Measurements from ENCODE around the gene MACROH2A1. TPM values are rescaled to one million over a fixed set of nuclear protein-coding genes. Genes with fewer than 3 reads are reported as not detected.

The MACROH2A1 gene
- total and polyA plus RNA-seq, 2 experiments from 2014 or later: 64.9 to 81.6 TPM

DNA sequence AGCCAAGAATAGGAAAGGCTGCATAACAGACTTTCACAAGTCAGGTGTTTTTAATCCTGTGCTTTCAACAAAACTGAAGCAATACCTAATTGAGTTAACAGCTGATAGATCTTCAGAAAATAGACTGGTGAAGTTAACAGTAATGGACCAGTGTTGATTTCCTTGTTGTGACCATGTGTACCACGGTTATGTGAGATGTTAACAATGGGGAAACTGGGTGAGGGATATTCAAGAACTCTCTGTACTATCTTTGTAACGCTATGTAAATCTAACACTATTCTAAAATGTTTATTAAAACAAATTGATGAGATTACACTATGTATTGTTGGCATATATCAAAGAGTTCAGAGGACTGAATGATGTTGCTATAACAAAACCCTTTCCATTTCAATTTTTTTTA, 36.9 kb downstream of the MACROH2A1 start (continued):
- TF ChIP-seq, protein P1, sequence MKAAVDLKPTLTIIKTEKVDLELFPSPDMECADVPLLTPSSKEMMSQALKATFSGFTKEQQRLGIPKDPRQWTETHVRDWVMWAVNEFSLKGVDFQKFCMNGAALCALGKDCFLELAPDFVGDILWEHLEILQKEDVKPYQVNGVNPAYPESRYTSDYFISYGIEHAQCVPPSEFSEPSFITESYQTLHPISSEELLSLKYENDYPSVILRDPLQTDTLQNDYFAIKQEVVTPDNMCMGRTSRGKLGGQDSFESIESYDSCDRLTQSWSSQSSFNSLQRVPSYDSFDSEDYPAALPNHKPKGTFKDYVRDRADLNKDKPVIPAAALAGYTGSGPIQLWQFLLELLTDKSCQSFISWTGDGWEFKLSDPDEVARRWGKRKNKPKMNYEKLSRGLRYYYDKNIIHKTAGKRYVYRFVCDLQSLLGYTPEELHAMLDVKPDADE (IDR thresholded peaks at IDR 0.05): no peak

DNA sequence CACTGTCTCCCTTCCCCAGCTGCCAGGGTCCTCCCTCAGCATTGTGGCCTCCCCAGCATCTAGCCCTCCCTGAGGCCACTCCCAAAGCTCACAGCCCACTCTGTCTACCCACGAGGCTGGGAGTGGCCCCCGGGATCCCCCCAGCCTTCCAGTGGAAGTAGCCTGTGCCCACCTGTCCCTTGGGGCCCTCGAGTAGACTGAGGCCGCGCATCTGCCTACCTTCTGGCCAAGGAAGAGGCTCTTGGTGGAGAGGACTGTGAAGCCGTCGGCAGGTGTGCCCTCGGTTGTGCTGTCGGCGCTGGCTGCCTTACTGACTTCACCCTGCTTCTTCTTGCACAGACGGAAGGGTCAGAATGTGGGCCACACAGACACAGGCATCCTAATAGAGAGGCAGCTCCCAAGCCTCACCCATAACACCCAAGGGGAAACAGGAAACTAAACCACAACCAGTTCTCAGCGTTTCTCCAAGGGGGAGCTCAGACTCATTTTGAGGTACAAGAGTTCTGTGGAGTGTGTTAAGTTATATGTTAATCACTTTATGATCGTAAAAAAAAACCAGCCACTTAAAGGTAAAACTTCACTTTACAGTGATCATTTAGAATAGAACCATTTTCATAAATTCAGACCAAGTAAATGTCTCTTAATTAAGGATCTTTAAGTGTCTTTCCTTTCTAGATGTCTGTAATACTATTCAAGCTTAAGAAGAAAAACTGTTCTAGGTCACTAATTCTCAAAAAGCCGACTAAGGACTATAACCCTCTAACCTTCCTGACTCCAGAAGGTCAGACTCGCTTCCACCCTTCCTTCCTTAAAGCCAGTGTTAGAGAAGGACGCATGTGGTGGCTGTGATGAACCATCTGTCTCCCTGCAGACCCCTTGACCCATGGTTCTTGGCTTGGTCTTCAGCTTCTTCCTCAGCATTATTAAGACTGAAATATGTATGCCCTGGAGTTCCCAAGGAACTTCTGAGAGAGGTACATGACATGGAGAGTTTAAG, 38.5 kb downstream of the MACROH2A1 start:
- Mint-ChIP-seq H3K27ac (no peak overlapping the region), H3K4me1 (no peaks in the 10 kb centered on the region), H3K36me3 (ENCODE audit: low read depth) (peaks cover 25% of the 10 kb centered on the region; the same call in 2 of the 3 replicates), H3K27me3 (ENCODE audit: insufficient read depth, low read depth, poor library complexity) (peaks cover 2% of the 10 kb centered on the region), H3K9me3 (no peaks in the 10 kb centered on the region), H3K4me3 (no peak overlapping the region)
- H3K4me1 ChIP-seq (ENCODE audit: insufficient read depth): no peaks in the 10 kb centered on the region
- H3K79me2 ChIP-seq (replicated peaks; ENCODE audit: insufficient read depth): no peaks in the 10 kb centered on the region
- no peaks in the 10 kb centered on the region; the same call in 1 of the 2 replicates for H4K20me1 ChIP-seq (replicated peaks; ENCODE audit: insufficient read depth)
- ATAC-seq (no peak), DNase-seq (ENCODE audit: low spot score) (no peak)
- H3K27me3 ChIP-seq (ENCODE audit: insufficient read depth): no peaks in the 10 kb centered on the region
- H3K9me2 ChIP-seq (ENCODE audit: insufficient read depth): no peaks in the 10 kb centered on the region
- no peaks in the 10 kb centered on the region for H3F3A ChIP-seq (replicated peaks; ENCODE audit: low read depth)
- H3K27ac ChIP-seq (ENCODE audit: low read depth): no peak overlapping the region
- no peak overlapping the region for H3K4me3 ChIP-seq
- no peak overlapping the region for H2AFZ ChIP-seq
- no peaks in the 10 kb centered on the region for H3K36me3 ChIP-seq (ENCODE audit: insufficient read depth)
- H3K4me2 ChIP-seq: no peak overlapping the region
- TF ChIP-seq, protein P1 (IDR thresholded peaks at IDR 0.05): no peak
- TF ChIP-seq, protein P2, sequence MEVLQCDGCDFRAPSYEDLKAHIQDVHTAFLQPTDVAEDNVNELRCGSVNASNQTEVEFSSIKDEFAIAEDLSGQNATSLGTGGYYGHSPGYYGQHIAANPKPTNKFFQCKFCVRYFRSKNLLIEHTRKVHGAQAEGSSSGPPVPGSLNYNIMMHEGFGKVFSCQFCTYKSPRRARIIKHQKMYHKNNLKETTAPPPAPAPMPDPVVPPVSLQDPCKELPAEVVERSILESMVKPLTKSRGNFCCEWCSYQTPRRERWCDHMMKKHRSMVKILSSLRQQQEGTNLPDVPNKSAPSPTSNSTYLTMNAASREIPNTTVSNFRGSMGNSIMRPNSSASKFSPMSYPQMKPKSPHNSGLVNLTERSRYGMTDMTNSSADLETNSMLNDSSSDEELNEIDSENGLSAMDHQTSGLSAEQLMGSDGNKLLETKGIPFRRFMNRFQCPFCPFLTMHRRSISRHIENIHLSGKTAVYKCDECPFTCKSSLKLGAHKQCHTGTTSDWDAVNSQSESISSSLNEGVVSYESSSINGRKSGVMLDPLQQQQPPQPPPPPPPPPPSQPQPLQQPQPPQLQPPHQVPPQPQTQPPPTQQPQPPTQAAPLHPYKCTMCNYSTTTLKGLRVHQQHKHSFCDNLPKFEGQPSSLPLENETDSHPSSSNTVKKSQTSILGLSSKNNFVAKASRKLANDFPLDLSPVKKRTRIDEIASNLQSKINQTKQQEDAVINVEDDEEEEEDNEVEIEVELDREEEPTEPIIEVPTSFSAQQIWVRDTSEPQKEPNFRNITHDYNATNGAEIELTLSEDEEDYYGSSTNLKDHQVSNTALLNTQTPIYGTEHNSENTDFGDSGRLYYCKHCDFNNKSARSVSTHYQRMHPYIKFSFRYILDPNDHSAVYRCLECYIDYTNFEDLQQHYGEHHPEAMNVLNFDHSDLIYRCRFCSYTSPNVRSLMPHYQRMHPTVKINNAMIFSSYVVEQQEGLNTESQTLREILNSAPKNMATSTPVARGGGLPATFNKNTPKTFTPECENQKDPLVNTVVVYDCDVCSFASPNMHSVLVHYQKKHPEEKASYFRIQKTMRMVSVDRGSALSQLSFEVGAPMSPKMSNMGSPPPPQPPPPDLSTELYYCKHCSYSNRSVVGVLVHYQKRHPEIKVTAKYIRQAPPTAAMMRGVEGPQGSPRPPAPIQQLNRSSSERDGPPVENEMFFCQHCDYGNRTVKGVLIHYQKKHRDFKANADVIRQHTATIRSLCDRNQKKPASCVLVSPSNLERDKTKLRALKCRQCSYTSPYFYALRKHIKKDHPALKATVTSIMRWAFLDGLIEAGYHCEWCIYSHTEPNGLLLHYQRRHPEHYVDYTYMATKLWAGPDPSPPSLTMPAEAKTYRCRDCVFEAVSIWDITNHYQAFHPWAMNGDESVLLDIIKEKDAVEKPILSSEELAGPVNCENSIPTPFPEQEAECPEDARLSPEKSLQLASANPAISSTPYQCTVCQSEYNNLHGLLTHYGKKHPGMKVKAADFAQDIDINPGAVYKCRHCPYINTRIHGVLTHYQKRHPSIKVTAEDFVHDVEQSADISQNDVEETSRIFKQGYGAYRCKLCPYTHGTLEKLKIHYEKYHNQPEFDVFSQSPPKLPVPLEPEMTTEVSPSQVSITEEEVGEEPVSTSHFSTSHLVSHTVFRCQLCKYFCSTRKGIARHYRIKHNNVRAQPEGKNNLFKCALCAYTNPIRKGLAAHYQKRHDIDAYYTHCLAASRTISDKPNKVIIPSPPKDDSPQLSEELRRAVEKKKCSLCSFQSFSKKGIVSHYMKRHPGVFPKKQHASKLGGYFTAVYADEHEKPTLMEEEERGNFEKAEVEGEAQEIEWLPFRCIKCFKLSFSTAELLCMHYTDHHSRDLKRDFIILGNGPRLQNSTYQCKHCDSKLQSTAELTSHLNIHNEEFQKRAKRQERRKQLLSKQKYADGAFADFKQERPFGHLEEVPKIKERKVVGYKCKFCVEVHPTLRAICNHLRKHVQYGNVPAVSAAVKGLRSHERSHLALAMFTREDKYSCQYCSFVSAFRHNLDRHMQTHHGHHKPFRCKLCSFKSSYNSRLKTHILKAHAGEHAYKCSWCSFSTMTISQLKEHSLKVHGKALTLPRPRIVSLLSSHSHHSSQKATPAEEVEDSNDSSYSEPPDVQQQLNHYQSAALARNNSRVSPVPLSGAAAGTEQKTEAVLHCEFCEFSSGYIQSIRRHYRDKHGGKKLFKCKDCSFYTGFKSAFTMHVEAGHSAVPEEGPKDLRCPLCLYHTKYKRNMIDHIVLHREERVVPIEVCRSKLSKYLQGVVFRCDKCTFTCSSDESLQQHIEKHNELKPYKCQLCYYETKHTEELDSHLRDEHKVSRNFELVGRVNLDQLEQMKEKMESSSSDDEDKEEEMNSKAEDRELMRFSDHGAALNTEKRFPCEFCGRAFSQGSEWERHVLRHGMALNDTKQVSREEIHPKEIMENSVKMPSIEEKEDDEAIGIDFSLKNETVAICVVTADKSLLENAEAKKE (CRISPR knock-in tag; IDR thresholded peaks at IDR 0.05): no peak
- TF ChIP-seq POLR2AphosphoS5 (IDR thresholded peaks at IDR 0.05; ENCODE audit: low read depth): no peak
- no peak for TF ChIP-seq NANOG (IDR thresholded peaks at IDR 0.05; ENCODE audit: borderline replicate concordance)
- TF ChIP-seq JUNB (IDR thresholded peaks at IDR 0.05; ENCODE audit: unreplicated experiment): no peak
- TF ChIP-seq ZNF114 (CRISPR knock-in tag; IDR thresholded peaks at IDR 0.05): no peak
- no peak for TF ChIP-seq CREB1 (CRISPR knock-in tag; IDR thresholded peaks at IDR 0.05; ENCODE audit: low read depth)
- no peak for TF ChIP-seq EZH2 (IDR thresholded peaks at IDR 0.05; ENCODE audit: low read depth, unreplicated experiment)
- no peak for TF ChIP-seq EZH2phosphoT487 (IDR thresholded peaks at IDR 0.05; ENCODE audit: unreplicated experiment)
- no peak for TF ChIP-seq STAT1 (IDR thresholded peaks at IDR 0.05; ENCODE audit: unreplicated experiment)
- TF ChIP-seq, protein P3, sequence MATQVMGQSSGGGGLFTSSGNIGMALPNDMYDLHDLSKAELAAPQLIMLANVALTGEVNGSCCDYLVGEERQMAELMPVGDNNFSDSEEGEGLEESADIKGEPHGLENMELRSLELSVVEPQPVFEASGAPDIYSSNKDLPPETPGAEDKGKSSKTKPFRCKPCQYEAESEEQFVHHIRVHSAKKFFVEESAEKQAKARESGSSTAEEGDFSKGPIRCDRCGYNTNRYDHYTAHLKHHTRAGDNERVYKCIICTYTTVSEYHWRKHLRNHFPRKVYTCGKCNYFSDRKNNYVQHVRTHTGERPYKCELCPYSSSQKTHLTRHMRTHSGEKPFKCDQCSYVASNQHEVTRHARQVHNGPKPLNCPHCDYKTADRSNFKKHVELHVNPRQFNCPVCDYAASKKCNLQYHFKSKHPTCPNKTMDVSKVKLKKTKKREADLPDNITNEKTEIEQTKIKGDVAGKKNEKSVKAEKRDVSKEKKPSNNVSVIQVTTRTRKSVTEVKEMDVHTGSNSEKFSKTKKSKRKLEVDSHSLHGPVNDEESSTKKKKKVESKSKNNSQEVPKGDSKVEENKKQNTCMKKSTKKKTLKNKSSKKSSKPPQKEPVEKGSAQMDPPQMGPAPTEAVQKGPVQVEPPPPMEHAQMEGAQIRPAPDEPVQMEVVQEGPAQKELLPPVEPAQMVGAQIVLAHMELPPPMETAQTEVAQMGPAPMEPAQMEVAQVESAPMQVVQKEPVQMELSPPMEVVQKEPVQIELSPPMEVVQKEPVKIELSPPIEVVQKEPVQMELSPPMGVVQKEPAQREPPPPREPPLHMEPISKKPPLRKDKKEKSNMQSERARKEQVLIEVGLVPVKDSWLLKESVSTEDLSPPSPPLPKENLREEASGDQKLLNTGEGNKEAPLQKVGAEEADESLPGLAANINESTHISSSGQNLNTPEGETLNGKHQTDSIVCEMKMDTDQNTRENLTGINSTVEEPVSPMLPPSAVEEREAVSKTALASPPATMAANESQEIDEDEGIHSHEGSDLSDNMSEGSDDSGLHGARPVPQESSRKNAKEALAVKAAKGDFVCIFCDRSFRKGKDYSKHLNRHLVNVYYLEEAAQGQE (IDR thresholded peaks at IDR 0.05; ENCODE audit: unreplicated experiment): no peak
- TF ChIP-seq ZNF331 (CRISPR knock-in tag; IDR thresholded peaks at IDR 0.05; ENCODE audit: low read depth): no peak

Data from GM23338 (cell line).